ENCODE results near the gene P4HA2.
"Not testable (repeated sequence)": the region's sequence is repeated elsewhere in the genome, so short reads cannot be mapped to it uniquely, and the experiment has no call there.

Gene P4HA2

DNA sequence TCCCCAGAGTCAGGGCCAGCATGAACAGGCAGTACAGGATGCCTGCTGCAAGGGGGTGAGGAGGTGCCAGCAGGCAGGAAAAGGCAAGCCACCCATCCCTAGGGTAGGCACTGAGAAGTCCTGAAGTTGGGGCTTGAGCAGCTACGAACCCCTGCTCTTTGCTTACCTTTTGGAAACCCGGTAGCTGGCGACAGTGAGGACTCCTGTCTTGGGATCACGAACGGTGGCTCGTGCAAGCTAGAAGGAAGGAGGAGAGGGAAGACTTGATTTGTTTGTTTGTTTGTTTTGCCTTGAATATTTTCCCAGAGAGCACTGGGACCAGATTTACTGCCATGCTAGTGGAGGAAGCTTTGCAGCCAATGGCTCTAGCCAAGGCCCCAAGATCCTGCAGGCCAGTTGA is 23.7 kb downstream of the P4HA2 start:
- in situ Hi-C loops (cut with HindIII; ENCODE audit: low sequenced_read_pairs), result no loop called here

DNA sequence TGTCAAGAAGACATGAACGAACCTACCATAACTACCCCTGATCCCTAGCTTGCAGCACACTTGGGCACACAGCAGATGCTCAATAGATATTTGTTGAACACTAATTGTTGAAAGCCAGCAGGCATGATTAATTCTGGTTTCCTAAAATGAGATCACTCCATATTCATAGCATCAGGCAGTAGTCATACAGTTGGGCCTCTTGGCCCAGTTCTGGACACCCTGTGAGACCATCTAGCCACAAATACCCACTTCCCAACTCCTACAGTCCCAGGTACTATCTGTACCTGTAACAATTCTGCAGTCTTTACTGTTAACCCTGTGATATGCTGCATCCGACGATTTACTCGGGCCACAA is 24.2 kb downstream of the P4HA2 start:
- in situ Hi-C loops (cut with HindIII; ENCODE audit: low sequenced_read_pairs), result no loop called here

DNA sequence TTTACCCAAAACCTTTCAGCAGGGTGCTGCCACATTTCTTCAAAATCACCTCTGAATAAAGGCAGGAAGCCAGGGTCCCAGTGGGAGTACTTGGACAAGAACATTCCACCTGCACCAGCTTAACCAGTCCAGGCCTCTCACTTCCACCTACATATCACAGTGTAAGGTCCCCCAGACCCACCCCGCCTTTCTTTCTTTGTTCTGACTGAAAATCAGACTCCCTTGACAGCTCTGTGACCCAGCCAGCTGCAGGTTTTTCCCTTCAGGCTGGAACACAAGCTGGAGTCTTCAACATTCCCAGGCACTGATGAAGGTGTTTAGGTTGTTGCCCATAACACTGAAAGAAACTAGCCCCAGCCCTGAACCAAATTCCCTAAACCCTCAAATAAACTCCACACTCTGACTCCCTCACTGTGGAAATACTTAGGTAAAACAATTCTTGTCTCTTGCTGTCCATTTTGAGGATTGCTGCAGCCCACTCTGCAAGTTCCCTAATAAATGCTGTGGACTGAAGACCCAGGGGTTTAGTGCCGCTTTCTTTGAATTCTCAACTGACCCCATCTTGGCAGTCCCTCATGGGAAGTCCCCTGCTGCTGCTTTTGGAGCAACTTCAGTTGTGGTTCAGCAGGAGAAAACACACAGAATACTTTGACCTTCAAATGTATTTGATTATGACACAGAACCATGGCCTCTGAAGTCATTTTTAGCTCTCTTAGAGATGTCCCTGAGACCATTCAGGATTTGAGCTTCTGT is 24.8 kb downstream of the P4HA2 start:
- in situ Hi-C loops (cut with HindIII; ENCODE audit: low sequenced_read_pairs), result no loop called here

DNA sequence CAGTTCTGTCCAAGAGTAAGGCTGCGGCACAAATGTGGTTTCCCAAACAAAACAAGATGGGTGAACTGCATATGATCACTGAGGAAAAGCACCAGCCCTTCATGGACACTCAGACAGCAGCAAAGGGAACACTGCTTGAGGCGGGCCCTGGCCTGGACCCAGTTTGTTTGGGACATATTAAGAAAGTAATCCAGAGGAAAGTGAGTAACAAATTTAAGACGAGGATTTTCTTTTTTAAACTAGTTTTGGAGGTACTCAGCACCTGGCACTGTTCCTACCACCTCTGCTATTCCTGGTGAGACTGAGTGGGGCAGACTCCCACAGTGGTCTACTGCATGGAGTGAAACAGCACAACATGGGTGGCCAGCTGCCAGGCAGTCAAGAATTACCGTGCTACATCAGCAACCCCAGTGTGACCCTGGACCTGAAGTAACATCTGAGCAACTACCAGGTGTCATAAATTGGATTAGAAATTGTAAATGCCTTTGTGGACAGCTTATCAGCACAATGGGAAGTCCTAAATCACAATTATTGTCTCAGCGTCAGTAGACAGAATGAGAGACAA is 28.5 kb downstream of the P4HA2 start:
- in situ Hi-C loops (cut with HindIII; ENCODE audit: low sequenced_read_pairs), result no loop called here

DNA sequence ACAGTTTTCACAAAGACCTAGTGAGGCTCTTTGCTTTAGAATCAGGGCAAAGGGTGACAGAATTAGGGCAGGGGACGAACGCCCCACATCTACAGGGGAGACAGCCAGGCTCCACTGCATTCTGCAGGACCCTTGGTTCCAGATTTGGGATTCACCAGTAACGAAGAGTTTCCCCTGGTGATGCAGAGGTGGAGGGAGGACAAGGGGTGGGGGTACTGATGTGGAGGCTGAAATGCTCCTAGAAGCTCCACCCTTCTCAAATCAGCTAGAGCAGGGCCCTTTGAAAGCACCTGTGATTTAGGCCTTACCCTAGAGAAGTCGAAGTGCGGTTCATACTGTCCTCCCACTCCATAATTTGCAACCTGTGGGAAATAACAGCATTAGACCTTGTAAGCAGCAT is 29.1 kb downstream of the P4HA2 start:
- in situ Hi-C loops (cut with HindIII; ENCODE audit: low sequenced_read_pairs), result no loop called here

DNA sequence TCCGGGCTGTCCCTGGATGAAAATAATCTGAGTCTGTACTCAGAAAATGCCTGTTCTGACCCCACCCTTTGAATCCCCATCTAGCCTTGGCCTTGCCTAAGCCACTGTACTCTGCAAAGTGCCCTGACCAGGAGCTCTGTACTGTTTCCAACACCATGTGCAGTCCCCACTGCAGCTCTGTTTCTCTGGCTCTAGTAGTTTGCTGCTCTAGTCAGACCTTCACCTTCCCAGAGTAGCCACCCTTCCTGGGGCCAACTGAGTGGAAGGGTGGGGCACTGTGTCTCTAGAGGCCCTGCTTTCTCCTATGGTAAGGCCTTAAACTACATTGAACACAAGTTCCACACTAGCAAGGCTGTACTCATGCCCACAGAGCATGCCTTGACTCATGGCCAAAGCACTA is 31.9 kb downstream of the P4HA2 start:
- in situ Hi-C loops (cut with HindIII; ENCODE audit: low sequenced_read_pairs), result no loop called here

DNA sequence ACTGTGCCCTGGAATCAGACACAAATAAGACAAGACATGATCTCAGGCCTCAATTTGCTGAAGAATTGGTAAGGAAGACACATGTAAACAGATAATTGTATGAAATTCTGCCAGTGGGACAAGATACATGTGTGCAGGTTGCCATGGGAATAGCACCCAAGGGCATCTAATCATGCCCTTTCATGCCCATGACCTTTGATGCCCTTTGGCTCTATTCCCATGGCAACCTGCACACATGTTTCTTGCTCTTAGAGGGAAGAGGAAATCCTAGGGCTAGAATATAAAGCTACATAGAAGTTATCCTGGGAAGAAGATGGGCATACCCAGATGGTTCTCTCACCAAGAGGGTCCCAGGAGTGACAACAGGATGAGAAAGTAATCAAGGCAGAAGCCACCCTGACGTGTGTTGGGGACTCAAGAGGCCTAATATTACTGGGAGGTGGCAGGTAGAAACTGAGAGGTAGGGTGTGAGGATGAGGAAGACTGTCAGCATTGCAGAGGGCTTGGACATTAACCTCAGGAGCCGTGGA is 34.4 kb downstream of the P4HA2 start:
- in situ Hi-C loops (cut with HindIII; ENCODE audit: low sequenced_read_pairs), result no loop called here

DNA sequence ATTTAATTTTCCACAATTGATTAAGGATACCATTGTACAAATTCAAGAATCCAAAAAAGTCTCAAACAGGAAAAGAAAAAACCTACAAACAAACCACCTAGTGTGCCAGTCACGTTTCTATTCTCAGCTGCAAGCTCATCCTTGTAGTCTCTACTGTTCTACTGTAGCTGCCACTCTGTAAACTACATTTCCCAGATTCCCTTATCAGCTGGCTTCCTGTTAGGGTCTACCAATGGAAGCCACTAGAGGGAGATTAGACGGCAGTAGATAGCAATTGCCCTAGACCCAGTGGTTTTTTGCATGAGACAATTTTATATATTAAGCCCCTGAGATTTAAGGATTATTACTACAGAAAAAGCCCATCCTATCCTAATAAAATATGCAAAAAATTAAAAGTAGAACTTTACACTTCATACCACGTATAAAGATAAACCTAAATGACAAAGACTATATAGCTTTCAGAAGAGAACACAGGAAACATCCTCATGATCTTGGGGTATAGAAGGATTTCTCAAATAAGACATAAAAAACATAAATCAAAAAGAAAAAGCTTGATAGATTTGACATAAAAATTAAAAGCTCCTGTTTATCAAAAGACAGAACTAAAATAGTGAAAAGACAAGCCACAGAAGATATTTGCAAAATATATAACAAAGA is 37.4 kb downstream of the P4HA2 start:
- in situ Hi-C loops (cut with HindIII; ENCODE audit: low sequenced_read_pairs), result no loop called here

DNA sequence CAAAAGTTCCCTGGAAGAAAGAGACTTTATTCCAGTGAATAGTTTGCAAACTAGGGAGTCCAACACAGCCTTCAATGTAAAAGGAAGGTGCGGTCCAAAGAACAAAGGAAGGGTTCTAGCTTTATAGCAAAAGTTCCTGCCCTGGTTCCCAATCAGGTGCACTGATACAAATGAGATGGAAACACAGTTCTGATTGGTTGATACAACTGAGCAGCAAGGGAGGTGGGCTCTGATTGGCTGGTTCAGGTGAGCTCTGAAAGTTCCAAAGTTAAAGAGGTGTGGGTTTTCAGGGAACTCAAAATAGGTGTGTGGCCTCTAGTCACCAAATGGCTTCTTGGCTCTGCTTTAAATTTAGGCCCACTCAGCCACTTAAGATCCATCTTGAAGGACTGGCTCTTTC is 43.1 kb downstream of the P4HA2 start:
- in situ Hi-C loops (cut with HindIII; ENCODE audit: low sequenced_read_pairs), result no loop called here

DNA sequence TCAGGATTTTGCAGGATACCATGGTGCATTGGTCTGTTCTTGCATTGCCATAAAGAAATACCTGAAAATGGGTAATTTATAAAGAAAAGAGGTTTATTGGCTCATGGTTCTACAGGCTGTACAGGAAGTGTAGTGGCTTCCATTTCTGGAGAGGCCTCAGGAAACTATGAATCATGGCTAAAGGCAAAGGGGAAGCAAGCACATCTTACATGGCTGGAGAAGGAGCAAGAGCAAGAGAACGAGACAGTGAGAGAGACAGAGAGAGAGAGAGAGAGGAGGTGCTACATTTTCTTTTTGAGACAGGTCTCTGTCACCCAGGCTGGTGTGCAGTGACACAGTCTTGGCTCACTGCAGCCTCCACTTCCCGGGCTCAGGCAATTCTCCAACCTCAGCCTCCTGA is 43.9 kb downstream of the P4HA2 start:
- in situ Hi-C loops (cut with HindIII; ENCODE audit: low sequenced_read_pairs), result no loop called here

DNA sequence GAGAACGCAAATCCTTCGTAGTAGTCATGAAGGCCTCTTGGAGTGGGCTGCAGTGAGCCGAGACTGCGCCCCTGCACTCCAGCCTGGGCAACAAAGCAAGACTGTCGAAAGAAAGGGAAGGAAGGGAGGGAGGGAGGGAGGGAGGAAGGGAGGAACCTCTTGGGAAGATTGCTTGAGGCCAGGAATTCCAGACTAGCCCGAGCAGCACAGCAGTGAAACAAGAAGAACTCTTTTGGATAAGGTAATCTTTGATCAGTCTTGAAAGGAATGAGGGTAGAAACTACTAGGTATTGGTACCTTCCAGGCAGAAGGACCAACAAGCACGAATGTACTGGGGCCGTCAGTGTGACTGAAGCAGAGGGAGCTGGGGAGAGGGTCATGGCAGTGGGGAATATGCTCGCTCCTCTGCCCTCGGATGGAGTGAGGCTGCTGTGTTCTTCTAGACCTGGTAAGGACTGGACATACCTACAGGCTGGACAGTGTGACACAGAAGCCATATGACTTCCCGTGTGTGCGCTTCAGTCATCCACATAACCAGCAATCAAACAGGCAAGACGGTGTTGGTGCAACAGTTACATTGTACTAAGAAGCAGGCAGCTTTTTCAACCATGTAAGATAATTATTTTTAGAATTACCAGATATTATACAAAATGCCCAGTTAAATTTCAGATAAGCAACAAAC is 45.2 kb downstream of the P4HA2 start:
- in situ Hi-C loops (cut with HindIII; ENCODE audit: low sequenced_read_pairs), result no loop called here

DNA sequence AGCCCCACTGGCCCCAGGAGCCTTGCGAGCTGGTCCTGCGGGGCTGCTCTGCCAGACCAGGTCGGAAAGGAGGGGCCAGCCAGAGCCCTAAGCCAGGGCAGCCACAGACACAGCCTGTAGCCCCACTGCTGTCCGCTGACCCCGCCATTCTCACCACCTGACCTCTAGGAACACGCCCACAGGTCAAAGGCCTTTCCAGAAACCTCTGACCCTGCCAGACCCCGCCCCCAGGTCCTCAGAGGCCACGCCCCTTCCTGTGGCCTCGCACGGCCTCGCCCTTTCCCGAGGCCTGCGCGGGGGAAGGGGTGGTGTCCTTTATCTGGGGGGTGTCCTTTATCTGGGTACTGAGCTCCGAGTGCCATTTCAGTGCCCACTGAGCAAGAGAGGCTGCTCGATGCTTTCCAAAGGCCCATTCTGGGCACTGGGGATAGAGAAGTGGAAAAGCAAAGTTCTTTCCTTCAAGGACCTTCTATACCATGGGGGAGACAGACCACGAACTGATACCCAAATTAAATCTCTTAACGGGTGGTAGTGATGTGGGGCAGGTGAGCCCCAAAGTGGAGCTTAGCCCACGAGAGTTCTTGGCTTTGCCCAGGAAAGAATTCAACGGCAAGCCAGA is 46.5 kb downstream of the P4HA2 start:
- in situ Hi-C loops (cut with HindIII; ENCODE audit: low sequenced_read_pairs), result no loop called here

DNA sequence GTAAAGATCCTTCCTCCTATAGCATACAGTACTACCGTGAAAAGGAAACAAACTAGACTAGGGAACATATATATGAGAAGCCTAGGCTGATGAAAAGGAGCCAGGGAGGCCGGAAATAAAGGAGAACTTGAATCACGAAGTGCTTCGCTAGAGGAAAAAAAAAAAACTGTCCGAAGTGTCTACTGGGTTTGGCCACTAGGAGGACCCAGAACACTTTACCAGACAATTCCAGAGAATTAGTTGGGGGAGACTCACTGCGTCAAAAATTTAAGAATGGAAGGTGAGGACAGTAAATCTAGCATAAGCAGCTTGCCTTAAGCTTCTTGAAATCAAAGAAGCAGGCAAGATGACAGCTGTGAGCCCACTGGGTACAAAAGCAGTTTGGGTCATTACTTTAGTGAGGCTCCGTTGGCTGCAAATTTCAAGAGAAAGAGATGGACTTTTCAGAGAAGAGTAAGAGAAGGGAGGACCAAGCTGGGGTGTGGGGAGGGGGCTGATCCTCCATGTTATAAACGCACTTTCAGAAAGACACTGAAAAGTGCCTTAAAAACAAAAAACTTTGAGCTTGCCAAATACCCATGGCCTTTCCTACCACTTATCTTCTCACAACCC is 47.4 kb downstream of the P4HA2 start:
- in situ Hi-C loops (cut with HindIII; ENCODE audit: low sequenced_read_pairs), result no loop called here

DNA sequence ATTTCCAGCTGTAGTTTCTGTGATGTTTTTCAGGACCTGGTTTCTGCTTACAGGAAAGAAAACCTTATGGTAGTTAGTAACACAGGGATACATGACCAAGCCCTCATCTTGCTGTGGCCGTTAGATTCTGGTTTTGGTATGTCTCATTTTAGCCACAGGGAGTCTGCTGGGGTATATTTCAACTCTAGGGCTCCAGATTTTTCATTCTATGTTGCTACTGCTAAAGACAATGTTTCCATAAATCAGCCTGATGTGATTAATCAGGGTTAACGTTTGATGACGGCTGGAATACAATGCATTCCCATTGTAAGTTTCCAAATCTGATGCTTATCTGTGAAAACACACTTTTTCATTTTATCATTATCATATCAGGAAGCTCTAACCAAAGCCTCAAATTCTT is 48.2 kb downstream of the P4HA2 start:
- in situ Hi-C loops (cut with HindIII; ENCODE audit: low sequenced_read_pairs), result no loop called here

DNA sequence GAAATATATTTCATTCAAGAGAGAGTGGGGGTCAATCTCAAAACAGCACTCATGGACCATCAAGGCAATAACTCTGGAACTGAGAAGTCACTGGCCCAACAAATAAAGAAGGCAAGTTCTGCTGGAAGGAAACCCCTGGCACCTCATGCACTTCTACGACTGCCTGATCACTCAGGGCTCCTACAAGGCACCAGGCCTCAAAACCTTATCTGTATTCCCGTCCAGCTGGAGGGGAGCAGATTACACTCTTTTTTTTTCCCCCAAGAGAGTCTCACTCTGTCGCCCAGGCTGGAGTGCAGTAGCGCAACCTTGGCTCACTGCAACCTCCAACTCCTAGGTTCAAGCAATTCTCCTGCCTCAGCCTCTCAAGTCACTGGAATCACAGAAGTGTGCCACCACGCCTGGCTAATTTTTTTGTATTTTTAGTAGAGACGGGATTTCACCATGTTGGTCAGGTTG is 49.9 kb downstream of the P4HA2 start:
- in situ Hi-C loops (cut with HindIII; ENCODE audit: low sequenced_read_pairs), result no loop called here

DNA sequence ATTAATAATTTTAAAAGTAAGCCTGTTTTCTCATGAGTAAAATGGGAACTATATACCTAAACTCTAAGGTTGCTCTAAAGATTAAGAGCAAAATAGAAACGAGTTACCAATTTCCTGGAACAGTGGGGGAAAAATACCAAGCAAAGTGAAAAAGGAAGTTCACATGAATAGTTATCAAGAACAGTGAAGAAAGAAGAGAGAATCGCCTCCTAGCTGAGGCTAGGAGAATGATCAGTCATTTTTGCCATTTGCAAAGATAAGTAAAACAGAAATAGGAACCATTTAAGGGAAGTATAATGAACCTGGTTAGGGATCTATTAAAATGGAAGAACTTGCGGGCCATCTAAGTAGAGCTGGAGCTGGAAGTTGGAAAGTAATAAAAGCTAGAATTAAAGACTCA is 50.7 kb downstream of the P4HA2 start:
- in situ Hi-C loops (cut with HindIII; ENCODE audit: low sequenced_read_pairs), result no loop called here

DNA sequence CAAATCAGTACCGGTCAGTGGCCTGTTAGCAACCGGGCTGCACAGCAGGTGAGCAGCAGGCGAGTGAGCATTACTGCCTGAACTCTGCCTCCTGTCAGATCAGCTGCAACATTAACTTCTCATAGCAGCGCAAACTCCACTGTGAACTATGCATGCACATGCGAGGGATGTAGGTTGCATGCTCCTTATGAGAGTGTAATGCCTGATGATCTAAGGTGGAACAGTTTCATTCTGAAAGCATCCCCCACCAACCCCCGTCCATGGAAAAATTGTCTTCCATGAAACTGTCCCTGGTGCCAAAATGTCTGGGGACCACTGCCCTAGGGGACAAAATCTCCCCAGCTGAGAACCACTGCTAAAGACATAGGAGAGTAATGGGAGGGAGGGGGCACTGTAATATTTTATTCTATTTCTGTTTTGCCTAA is 51.1 kb downstream of the P4HA2 start:
- in situ Hi-C loops (cut with HindIII; ENCODE audit: low sequenced_read_pairs), result no loop called here

DNA sequence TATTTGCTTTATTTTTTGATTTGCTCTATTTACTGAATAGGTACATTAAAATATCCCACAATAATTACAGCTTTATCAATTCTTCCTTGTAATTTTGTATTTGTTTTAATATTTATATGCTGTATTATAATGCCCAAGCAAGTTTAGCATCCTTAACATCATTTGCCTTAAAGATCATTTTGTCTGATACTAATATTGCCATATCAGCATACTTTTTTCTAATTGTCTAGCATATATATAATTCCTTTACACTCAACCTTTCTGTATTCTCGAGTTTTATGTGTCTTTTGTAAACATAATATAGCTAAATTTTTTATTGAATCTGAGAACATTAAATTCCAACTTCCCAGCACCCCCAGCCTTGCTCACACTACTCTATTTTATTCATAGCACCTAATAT is 64.7 kb downstream of the P4HA2 start:
- in situ Hi-C loops (cut with HindIII; ENCODE audit: low sequenced_read_pairs), result no loop called here

DNA sequence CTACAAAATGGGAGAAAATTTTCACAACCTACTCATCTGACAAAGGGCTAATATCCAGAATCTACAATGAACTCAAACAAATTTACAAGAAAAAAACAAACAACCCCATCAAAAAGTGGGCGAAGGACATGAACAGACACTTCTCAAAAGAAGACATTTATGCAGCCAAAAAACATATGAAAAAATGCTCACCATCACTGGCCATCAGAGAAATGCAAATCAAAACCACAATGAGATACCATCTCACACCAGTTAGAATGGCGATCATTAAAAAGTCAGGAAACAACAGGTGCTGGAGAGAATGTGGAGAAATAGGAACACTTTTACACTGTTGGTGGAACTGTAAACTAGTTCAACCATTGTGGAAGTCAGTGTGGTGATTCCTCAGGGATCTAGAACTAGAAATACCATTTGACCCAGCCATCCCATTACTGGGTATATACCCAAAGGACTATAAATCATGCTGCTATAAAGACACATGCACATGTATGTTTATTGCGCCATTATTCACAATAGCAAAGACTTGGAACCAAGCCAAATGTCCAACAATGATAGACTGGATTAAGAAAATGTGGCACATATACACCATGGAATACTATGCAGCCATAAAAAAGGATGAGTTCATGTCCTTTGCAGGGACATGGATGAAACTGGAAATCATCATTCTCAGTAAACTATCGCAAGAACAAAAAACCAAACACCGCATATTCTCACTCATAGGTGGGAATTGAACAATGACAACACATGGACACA is 65.9 kb downstream of the P4HA2 start:
- in situ Hi-C loops (cut with HindIII; ENCODE audit: low sequenced_read_pairs), result not testable (repeated sequence)

DNA sequence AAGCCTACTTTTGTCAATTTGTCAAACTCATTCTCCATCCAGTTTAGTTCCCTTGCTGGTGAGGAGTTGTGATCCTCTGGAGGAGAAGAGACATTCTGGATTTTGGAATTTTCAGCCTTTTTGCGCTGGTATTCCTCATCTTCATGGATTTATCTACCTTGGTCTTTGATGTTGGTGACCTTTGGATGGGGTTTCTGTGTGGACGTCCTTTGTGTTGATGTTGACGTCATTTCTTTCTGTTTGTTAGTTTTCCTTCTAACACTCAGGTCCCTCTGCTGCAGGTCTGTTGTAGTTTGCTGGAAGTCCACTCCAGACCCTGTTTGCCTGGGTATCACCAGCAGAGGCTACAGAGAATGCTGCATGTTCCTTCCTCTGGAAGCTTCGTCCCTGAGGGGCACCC is 71.2 kb downstream of the P4HA2 start:
- in situ Hi-C loops (cut with HindIII; ENCODE audit: low sequenced_read_pairs), result no loop called here
